Stimulated activated naive CD4-positive, alpha-beta T cell treated with Interleukin-2 at 50 U/mL for 16 hours (primary cell): ENCODE results near the gene AVPR2.

Experiments
- DNase-seq: peaks from one replicate; lab custom pipeline; 2025; lab: John Stamatoyannopoulos, UW

The AVPR2 gene

GRCh38 chrX:153913701-153914100 lies 9.2 kb downstream of the AVPR2 start:
- no peak for DNase-seq

GRCh38 chrX:153917869-153918268 lies 13.4 kb downstream of the AVPR2 start:
- no peak for DNase-seq

GRCh38 chrX:153919281-153919680 lies 14.8 kb downstream of the AVPR2 start:
- DNase-seq, result no peak

GRCh38 chrX:153920546-153920945 lies 16.1 kb downstream of the AVPR2 start:
- DNase-seq, result no peak

- no peak for DNase-seq
Observed at GRCh38 chrX:153921070-153921469, 16.6 kb downstream of the AVPR2 start.

GRCh38 chrX:153921511-153922446 lies 17.3 kb downstream of the AVPR2 start:
- DNase-seq, result no peak

GRCh38 chrX:153922932-153923857 lies 18.7 kb downstream of the AVPR2 start:
- DNase-seq, result no peak

- DNase-seq, result no peak
Observed at GRCh38 chrX:153924149-153924861, 19.8 kb downstream of the AVPR2 start.

GRCh38 chrX:153925387-153925738 lies 20.9 kb downstream of the AVPR2 start:
- DNase-seq, result no peak

- peak; percentile 22 for DNase-seq
Observed at GRCh38 chrX:153925739-153926551, 21.5 kb downstream of the AVPR2 start, which contains the start of gene ARHGAP4. ARHGAP4 (minus strand) TSS chrX:153926264; CDS start chrX:153926202, 62 bp downstream.

GRCh38 chrX:153926552-153926857 lies 22.0 kb downstream of the AVPR2 start:
- DNase-seq, result no peak

- DNase-seq, result peak; percentile 57
Observed at GRCh38 chrX:153926858-153927671, 22.6 kb downstream of the AVPR2 start.

- DNase-seq, result no peak
Observed at GRCh38 chrX:153927672-153927921, 23.1 kb downstream of the AVPR2 start.

- DNase-seq, result peak; percentile 91
Observed at GRCh38 chrX:153927922-153928760, 23.7 kb downstream of the AVPR2 start.

GRCh38 chrX:153928846-153929245 lies 24.4 kb downstream of the AVPR2 start:
- no peak for DNase-seq

GRCh38 chrX:153929576-153929975 lies 25.1 kb downstream of the AVPR2 start:
- DNase-seq, result no peak

- DNase-seq, result no peak
Observed at GRCh38 chrX:153930011-153930910, 25.8 kb downstream of the AVPR2 start.

- no peak for DNase-seq
Observed at GRCh38 chrX:153931151-153931550, 26.7 kb downstream of the AVPR2 start.

GRCh38 chrX:153931748-153932147 lies 27.3 kb downstream of the AVPR2 start:
- no peak for DNase-seq
